ENCODE data around the gene PTPN4.

DNA sequence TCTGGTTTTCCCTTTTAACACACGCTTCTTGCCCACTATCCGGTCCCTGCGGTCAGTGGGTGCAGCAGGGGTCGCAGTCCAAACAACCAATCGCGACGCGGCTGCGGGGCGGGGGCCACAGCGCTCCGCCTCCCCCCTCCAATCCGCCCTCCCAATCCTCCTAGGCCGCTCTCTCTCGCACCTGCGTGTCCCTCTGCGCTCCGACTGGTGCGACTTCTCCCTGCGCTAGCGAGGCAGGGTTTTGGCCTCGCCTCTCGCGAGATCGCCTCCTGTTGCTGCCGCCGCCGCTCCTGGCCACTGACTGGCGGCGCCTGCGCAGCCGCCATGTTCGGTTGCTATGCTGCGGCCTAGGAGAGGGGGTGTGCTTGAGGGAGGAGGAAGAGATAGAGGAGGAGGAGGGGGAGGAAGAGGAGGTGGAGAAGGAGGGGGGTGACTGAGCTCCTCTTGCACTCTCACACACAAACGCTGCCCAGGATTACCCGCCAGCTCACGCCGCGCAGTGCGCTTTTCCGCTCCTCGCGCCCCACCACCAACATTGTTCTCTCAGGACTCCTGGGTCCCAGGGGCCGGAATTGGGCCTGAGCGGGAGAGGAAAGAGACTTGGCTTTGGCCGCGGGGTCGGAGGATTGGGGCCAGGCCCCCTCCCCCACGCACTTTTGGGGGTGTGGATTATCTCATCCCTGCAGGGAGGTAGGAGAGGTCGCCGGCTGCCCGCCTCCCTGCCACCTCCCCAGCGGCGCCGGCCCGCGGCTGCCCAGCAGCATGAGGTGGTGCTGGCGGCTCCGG, at the start of gene PTPN4:
- TF ChIP-seq, protein P1, sequence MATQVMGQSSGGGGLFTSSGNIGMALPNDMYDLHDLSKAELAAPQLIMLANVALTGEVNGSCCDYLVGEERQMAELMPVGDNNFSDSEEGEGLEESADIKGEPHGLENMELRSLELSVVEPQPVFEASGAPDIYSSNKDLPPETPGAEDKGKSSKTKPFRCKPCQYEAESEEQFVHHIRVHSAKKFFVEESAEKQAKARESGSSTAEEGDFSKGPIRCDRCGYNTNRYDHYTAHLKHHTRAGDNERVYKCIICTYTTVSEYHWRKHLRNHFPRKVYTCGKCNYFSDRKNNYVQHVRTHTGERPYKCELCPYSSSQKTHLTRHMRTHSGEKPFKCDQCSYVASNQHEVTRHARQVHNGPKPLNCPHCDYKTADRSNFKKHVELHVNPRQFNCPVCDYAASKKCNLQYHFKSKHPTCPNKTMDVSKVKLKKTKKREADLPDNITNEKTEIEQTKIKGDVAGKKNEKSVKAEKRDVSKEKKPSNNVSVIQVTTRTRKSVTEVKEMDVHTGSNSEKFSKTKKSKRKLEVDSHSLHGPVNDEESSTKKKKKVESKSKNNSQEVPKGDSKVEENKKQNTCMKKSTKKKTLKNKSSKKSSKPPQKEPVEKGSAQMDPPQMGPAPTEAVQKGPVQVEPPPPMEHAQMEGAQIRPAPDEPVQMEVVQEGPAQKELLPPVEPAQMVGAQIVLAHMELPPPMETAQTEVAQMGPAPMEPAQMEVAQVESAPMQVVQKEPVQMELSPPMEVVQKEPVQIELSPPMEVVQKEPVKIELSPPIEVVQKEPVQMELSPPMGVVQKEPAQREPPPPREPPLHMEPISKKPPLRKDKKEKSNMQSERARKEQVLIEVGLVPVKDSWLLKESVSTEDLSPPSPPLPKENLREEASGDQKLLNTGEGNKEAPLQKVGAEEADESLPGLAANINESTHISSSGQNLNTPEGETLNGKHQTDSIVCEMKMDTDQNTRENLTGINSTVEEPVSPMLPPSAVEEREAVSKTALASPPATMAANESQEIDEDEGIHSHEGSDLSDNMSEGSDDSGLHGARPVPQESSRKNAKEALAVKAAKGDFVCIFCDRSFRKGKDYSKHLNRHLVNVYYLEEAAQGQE (IDR thresholded peaks at IDR 0.05; ENCODE audit: low read depth) = no peak
- TF ChIP-seq EP300 (IDR thresholded peaks at IDR 0.05; ENCODE audit: borderline replicate concordance) (no peak; the same call in 1 of the 2 replicates), CEBPB (IDR thresholded peaks at IDR 0.05) (0 out of 2 replicates have a peak, but pooled peaks have one; percentile 14), CREB1 (IDR thresholded peaks at IDR 0.05; ENCODE audit: low read depth) (no peak), TEAD4 (IDR thresholded peaks at IDR 0.05) (peak; percentile 33), TCF12 (IDR thresholded peaks at IDR 0.05; ENCODE audit: low read depth) (peak; percentile 40; the same call in 1 of the 2 replicates), ZBTB7A (IDR thresholded peaks at IDR 0.05; ENCODE audit: low read depth) (peak; percentile 76; the same call in 1 of the 2 replicates), YY1 (IDR thresholded peaks at IDR 0.05; ENCODE audit: low read depth) (peak; percentile 89), NFIC (IDR thresholded peaks at IDR 0.05) (0 out of 2 replicates have a peak, but pooled peaks have one; percentile 9)
- TF ChIP-seq, protein P2, sequence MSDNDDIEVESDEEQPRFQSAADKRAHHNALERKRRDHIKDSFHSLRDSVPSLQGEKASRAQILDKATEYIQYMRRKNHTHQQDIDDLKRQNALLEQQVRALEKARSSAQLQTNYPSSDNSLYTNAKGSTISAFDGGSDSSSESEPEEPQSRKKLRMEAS (IDR thresholded peaks at IDR 0.05) = peak; percentile 95
- TF ChIP-seq, protein P3, sequence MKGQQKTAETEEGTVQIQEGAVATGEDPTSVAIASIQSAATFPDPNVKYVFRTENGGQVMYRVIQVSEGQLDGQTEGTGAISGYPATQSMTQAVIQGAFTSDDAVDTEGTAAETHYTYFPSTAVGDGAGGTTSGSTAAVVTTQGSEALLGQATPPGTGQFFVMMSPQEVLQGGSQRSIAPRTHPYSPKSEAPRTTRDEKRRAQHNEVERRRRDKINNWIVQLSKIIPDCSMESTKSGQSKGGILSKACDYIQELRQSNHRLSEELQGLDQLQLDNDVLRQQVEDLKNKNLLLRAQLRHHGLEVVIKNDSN (IDR thresholded peaks at IDR 0.05) = no peak; the same call in 1 of the 2 replicates
